Stimulated activated CD4-positive, alpha-beta T cell treated with anti-CD3 and anti-CD28 coated beads, Interleukin-15, amount 100 ng/mL, for 1 hour (primary cell): ENCODE measurements around the gene IRX6.

Experiments used
- DNase-seq, 2 donors: peaks; one replicate each; pipeline ENCODE4 v3.0.0-alpha.2; 2020; ENCODE audit warnings: low read depth in 1 of 2, low spot score in 1 of 2

Gene IRX6

DNA sequence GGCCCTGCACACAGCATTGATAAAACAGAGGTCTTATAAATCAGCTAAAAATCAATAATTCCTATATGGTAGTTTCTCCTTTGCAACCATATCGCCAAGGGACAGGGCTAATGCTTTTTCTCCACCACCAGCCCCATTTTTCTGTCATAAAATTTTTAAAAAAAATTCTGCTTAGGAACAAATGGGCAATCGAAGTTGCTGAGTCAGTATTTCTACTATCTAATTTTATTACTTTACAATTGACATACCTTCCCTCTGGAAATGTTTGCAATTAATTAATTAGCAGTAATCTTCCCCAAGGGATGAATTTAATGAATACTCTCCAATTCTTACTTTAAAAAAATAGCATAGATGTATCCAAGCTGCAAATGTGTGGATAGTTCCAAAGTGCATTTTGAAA is 1.7 kb upstream of the IRX6 start:
- no peak for DNase-seq

DNA sequence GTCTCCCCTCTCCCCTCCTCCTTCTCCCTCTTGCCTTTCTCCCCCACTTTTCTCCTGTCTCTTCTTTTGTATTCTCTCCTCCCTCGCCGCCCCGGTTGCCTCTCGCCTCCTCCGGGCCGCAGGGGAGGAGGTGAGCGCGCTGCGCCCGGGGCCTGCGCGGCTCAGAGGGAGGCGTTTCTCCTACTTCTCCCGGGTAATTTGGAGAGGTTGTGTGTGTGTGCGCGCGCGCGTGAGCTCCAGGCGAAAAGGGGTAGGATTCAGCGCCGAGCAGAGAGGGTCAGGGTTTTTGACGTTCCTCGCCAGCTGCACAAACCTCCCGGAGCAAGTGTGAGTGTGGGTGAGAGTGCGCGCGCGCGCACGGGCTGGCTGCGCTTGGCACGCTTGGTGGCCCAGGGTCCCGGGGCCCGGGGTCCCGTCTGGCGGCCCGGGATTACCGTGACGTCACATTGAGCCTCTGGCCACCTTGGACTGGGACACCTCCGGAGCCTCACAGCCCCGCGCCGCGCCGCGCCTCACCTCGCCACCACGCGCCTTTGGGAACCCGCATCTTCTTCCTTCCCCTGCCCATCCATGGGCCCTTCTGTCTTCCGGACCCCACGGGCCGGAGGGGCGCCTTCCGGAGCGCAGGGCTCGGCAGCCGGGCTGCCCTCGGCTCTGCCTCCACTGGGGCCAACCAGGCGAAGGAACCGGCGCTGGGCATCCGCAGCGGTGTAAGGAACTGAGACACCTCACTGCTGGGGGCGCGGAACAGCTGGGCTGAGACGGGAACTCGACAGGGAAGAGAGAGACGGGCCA is 479 bp downstream of the IRX6 start:
- no peak for DNase-seq

- no peak for DNase-seq
Measured at GRCh38 chr16:55325080-55325447, 1.1 kb downstream of the IRX6 start.

- no peak for DNase-seq
Measured at GRCh38 chr16:55325458-55326109, 1.6 kb downstream of the IRX6 start.

DNA sequence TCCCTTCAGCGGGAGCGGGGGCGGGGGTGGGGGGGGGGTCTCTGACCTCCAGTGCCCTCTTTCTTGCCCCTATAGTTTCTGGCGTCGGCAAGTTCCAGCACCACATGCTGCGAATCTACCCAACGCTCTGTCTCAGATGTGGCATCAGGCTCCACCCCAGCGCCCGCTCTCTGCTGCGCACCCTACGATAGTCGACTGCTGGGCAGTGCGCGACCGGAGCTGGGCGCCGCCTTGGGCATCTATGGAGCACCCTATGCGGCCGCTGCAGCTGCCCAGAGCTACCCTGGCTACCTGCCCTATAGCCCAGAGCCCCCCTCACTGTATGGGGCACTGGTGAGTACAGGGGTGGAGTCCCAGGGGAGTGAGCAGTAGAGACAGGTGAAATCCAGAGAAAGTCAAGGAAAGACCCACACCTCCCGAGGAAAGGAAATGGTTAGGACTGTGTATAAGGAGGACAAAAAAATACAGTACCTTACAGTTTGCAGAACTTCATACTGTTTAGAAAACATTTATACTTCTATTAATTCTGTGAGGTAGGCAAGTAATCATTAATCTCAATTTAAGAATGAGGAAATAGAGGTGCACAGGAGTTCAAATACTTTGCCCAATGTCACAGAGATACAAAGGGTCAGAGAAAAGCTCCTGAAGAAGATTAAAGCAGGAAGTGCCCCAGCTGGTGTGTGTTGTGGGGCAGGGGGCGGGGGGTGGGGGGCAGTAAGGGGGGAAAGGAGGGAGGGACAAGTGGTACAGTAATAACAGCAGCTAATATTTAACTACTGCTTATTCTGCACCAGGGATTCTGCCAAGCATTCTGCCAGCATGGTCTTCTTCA is 2.5 kb downstream of the IRX6 start:
- no peak for DNase-seq

- no peak for DNase-seq
Measured at GRCh38 chr16:55328611-55329569, 4.9 kb downstream of the IRX6 start.

DNA sequence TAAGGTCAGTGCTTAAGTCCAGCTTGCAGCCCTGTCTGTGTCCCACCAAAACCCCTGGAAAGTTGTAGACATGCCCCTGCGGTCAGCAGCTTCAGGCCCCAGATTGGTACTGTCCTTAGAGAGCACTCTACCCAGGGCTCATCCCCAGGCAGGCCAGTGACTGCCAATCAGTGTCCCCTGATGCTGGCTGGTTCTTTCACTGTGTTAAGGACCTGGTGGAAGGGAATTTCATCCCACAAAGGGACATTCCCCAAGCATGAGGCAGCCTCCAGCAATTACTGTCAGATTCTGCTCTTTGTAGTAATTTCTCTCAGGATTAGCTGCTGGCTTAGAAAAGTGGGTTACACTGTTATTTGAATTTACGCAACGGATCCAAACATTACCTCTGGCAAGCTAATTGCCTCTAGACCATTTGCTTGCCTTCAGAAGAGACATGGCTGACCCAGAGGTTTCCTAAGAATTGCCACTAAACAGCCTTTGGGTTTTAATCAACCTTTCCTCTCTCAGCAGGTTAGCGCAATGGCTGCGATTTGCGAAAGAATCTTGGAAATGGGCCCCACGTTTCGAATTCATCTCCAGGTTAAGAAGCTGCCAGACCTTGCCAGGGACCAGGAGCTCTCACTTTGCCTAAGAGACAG is 5.9 kb downstream of the IRX6 start:
- DNase-seq: no peak

DNA sequence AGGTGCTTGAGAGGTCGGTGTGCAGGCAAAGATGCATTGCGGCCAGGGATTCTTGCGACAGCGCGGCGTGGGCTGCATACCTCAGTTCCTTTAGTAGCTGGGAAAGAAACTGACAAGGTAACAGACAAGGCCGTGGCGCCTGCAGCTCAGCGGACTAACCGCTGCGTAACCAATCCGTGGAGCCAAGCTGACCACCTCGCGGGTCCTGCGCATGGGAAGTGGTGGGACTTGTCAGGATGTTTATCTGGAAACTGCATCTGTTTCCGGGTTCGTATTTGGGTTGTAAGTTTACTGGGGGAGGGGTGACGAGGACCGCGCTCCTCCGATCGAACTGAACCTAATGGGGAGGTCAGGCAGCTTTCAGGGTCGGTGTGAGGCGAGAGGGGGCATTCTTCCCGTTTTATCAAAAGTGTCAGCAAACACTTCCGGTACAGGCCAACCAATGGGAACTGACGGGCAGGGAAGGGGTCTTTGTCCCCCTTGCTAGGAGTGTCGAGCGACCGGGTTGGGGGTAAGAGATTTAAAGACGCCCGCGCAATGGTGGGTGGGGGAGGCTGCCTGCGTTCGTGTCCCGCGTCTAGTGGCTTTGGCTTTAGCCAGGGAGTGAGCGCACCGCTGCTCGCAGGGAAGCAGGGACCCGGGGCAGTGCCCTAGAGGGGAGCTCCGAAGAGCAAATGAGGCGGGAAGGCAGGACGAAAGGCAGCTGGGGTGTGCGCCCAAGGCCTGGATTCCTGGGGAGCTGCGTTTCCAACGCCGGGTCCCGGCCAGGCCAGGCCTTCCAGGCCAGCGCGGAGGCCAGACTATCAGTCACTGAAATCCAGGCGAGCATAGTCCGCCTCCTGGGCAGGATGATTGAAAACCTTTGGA is 7.0 kb downstream of the IRX6 start:
- no peak for DNase-seq

- no peak for DNase-seq
Measured at GRCh38 chr16:55331648-55332185, 7.7 kb downstream of the IRX6 start.

DNA sequence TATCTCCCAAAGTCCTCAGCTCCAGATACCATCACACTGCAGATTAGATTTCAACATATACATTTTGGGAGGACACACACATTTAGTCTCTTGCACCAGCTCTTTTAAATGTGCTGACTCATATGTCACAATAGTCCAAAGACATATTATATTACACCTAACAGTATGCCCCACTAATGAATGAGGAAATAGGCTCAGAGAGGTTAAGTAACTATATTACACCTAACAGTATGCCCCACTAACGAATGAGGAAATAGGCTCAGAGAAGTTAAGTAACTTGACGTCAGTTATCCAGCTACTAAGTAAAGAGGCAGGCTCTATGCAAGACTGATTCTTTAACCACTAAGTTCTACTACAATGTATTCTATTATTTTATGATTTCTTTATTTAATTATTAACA is 9.7 kb downstream of the IRX6 start:
- no peak for DNase-seq

DNA sequence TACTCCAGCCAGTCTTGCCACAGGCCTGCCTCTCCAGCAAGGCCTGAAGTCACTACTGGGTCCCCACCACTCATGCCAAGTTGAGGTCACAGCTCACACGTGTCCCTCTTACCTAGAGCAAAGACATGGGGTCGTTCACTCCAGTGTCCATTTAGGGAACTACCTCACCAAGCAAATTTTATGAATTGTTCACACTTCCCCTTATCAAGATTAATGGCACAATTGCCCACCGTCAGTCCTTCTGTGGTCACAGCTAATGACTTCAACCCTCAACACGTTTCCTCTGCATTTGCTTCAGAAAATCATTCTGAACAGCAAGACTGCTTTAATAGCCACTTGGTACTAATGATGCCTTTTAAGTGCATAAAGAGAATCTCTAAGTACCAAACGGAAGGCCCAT is 14.6 kb downstream of the IRX6 start:
- DNase-seq: no peak

- DNase-seq: no peak
Measured at GRCh38 chr16:55340445-55340844, 16.4 kb downstream of the IRX6 start.

DNA sequence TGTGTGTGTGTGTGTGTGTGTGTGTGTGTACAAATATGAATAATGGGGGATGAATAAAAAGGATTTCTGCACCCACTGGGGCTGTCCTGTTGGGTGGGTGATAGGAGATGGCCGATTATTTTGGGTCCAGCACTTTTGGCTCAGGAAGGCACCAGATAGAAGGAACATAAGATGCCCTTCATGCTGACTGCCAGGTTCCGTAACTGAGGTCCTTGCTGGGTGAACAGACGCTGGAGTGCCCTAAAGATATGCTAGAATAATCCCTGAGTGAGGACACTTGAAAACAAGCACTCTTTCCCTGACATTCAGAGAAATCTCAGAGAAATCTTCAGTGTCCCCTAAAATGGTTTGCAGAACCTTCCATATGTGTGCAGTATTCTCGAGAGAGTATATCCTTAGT is 17.7 kb downstream of the IRX6 start:
- no peak for DNase-seq

GRCh38 chr16:55346475-55346874 is 22.5 kb downstream of the IRX6 start:
- no peak for DNase-seq

DNA sequence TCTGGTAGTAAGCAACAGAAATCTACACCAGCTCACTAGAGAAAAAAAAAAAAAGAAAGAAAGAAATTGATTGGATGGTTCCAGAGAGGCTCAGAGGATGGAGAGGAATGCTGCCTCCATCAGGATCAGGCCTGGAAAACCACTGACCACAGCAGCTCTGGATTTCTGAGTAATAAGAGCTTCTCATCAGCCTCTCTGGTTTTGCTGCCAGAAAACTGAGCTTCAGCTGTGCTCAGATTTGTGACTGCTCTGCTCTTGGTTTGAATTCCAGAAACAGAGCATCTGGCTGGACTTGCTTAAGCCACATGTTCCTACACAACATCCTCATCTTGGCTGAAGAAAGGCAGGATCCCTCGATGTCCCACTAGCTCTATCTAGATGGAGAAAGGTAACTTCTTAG is 25.9 kb downstream of the IRX6 start:
- no peak for DNase-seq

GRCh38 chr16:55350984-55351383 is 27.0 kb downstream of the IRX6 start:
- no peak for DNase-seq

DNA sequence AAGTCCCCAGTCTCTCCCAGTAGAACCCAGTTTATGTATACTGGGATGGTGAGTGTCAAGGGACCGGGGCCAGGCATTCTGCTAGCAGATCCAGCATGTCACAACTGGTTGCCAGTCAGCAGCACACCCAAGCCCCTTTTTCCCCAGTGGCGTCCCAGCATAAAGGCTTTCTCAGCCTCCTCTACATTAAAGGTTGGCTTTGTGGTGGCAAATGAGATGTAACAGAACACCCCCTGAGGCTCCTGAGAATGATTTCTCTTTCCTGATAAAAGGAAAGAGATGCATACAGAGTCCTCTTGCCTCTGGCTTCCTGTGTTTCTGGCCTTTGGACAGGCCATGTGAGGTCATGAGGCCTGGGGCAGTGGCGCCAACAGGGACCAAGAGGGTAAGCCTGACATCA is 27.9 kb downstream of the IRX6 start:
- DNase-seq: no peak

- no peak for DNase-seq
Measured at GRCh38 chr16:55357241-55357640, 33.2 kb downstream of the IRX6 start.

DNA sequence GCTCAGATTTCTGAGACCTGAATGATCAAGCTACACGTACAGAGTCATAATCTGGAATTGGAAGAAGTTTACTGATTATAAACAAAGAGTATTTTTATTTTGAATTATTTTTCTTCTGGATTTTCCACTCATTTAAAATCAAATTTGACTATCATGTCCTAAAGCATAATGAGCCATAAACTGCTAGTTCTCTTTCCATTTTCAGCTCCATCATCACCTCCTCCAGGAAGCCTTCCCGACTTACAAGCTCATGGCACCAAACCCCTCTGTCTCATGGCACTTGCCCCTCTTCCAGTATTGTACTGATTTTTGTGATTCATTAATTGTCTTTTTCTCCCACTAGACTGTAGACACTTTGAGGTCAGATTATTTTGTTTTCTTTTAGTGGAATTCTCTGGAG is 35.9 kb downstream of the IRX6 start:
- DNase-seq: no peak
